Measurements from ENCODE around the gene SMAD7. TPM values are rescaled to one million over a fixed set of nuclear protein-coding genes. Genes with fewer than 3 reads are reported as not detected.

Gene SMAD7
- polyA plus RNA-seq, 2 of the 4 experiments (the other 2 are of a cell fraction), result 19.9 to 26.9 TPM

DNA sequence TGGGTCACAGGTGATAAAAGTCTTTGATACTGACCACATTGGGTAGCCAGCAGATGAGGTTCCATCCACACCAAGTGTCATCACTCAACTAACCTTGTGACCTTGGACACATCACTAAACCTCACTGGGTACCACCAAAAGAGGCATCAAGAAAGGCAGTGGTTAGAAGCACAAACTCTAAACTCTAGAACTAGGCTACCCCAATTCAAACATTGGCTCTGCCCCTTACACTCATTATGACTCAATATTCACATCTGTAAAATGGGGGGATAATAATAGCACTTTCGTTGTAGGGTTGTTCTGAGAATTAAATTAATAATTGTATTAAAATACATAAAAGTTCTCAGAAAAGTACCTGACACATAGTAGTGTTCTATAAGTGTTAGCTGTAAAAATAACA lies 15.8 kb upstream of the SMAD7 start:
- no peaks in the 10 kb centered on the region for H3K4me1 ChIP-seq
- ChIA-PET CTCF (no interaction called here), POLR2A (no interaction called here)
- H3K27ac ChIP-seq, result no peak overlapping the region
- H3K9me3 ChIP-seq, result no peaks in the 10 kb centered on the region
- FAIRE-seq (no peak), DNase-seq (ENCODE audit: low read depth in 1 of 2, low spot score in 1 of 2) (no peak), ATAC-seq (no peak)
- TF ChIP-seq, protein P1, sequence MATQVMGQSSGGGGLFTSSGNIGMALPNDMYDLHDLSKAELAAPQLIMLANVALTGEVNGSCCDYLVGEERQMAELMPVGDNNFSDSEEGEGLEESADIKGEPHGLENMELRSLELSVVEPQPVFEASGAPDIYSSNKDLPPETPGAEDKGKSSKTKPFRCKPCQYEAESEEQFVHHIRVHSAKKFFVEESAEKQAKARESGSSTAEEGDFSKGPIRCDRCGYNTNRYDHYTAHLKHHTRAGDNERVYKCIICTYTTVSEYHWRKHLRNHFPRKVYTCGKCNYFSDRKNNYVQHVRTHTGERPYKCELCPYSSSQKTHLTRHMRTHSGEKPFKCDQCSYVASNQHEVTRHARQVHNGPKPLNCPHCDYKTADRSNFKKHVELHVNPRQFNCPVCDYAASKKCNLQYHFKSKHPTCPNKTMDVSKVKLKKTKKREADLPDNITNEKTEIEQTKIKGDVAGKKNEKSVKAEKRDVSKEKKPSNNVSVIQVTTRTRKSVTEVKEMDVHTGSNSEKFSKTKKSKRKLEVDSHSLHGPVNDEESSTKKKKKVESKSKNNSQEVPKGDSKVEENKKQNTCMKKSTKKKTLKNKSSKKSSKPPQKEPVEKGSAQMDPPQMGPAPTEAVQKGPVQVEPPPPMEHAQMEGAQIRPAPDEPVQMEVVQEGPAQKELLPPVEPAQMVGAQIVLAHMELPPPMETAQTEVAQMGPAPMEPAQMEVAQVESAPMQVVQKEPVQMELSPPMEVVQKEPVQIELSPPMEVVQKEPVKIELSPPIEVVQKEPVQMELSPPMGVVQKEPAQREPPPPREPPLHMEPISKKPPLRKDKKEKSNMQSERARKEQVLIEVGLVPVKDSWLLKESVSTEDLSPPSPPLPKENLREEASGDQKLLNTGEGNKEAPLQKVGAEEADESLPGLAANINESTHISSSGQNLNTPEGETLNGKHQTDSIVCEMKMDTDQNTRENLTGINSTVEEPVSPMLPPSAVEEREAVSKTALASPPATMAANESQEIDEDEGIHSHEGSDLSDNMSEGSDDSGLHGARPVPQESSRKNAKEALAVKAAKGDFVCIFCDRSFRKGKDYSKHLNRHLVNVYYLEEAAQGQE (IDR thresholded peaks at IDR 0.05), result no peak
- TF ChIP-seq, protein P2, sequence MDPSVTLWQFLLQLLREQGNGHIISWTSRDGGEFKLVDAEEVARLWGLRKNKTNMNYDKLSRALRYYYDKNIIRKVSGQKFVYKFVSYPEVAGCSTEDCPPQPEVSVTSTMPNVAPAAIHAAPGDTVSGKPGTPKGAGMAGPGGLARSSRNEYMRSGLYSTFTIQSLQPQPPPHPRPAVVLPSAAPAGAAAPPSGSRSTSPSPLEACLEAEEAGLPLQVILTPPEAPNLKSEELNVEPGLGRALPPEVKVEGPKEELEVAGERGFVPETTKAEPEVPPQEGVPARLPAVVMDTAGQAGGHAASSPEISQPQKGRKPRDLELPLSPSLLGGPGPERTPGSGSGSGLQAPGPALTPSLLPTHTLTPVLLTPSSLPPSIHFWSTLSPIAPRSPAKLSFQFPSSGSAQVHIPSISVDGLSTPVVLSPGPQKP (IDR thresholded peaks at IDR 0.05; ENCODE audit: low read depth, low read length), result no peak
- TF ChIP-seq E2F6 (IDR thresholded peaks at IDR 0.05; ENCODE audit: borderline replicate concordance, low read depth), result no peak
- TF ChIP-seq, protein P3, sequence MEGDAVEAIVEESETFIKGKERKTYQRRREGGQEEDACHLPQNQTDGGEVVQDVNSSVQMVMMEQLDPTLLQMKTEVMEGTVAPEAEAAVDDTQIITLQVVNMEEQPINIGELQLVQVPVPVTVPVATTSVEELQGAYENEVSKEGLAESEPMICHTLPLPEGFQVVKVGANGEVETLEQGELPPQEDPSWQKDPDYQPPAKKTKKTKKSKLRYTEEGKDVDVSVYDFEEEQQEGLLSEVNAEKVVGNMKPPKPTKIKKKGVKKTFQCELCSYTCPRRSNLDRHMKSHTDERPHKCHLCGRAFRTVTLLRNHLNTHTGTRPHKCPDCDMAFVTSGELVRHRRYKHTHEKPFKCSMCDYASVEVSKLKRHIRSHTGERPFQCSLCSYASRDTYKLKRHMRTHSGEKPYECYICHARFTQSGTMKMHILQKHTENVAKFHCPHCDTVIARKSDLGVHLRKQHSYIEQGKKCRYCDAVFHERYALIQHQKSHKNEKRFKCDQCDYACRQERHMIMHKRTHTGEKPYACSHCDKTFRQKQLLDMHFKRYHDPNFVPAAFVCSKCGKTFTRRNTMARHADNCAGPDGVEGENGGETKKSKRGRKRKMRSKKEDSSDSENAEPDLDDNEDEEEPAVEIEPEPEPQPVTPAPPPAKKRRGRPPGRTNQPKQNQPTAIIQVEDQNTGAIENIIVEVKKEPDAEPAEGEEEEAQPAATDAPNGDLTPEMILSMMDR (IDR thresholded peaks at IDR 0.05), result no peak
- no peak for TF ChIP-seq CEBPB (IDR thresholded peaks at IDR 0.05)
- TF ChIP-seq RARB (CRISPR knock-in tag; IDR thresholded peaks at IDR 0.05), result no peak
- TF ChIP-seq BCL3 (IDR thresholded peaks at IDR 0.05), result no peak
- no peak for TF ChIP-seq MAFK (IDR thresholded peaks at IDR 0.05; ENCODE audit: partially characterized antibody)
- no peak for TF ChIP-seq FOXS1 (CRISPR knock-in tag; IDR thresholded peaks at IDR 0.05)
- TF ChIP-seq NR3C1 (IDR thresholded peaks at IDR 0.05), result no peak
- no peak for TF ChIP-seq BHLHE40 (IDR thresholded peaks at IDR 0.05; ENCODE audit: low read depth, low read length)
- TF ChIP-seq EHF (CRISPR knock-in tag; IDR thresholded peaks at IDR 0.05), result no peak
- no peak for TF ChIP-seq CBX8 (IDR thresholded peaks at IDR 0.05)
- TF ChIP-seq CHD2 (IDR thresholded peaks at IDR 0.05; ENCODE audit: low read length, partially characterized antibody), result no peak
- no peak for TF ChIP-seq HEYL (CRISPR knock-in tag; IDR thresholded peaks at IDR 0.05)
- TF ChIP-seq, protein P4, sequence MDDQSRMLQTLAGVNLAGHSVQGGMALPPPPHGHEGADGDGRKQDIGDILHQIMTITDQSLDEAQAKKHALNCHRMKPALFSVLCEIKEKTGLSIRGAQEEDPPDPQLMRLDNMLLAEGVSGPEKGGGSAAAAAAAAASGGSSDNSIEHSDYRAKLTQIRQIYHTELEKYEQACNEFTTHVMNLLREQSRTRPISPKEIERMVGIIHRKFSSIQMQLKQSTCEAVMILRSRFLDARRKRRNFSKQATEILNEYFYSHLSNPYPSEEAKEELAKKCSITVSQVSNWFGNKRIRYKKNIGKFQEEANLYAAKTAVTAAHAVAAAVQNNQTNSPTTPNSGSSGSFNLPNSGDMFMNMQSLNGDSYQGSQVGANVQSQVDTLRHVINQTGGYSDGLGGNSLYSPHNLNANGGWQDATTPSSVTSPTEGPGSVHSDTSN (IDR thresholded peaks at IDR 0.05), result no peak
- 77% methylated on average over 1 of the region's 1 CpG for WGBS (ENCODE audit: missing lambda C conversion rate)
- H3K4me3 ChIP-seq, result no peak overlapping the region
- no peak overlapping the region for H3K4me2 ChIP-seq

Data from A549 (cell line).